Measurements from ENCODE around the gene ABHD17A.
"Not testable (repeated sequence)": the region's sequence is repeated elsewhere in the genome, so short reads cannot be mapped to it uniquely, and the experiment has no call there.

ABHD17A gene

DNA sequence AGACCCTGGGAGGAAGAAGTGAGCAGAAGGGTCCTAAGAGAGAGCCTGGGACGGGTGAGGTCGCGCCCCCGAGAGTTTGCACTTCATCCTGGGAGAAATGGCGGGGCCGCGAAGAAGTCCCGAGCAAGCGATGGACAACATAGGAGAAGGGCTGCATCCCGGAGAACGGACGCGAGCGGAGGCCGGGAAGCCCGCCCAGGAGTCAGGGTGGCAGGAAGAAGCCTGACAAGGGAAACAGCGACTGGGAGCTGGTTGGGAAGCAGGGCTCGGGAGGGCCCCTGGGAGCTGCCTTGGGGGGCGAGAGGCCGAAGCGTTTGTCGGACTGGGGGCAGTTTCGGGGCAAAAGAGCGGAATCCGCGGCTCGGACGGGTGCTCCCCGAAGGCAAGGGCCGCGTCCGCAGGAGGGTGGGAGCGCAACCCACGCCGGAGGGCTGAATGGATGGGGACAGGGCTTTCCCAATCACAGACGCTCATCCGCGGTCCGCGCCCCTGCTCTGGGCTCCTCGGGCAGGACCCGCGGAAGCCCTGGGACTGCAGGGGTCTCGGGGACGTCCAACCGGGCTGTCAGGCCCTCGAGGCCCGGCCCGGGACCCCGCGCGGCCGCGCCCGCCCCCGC, 469 bp downstream of the ABHD17A start:
- TF ChIP-seq CTCF (IDR thresholded peaks at IDR 0.05; ENCODE audit: low read depth, low read length): no peak
- DNase-seq (ENCODE audit: extremely low read depth, low read depth): no peak

DNA sequence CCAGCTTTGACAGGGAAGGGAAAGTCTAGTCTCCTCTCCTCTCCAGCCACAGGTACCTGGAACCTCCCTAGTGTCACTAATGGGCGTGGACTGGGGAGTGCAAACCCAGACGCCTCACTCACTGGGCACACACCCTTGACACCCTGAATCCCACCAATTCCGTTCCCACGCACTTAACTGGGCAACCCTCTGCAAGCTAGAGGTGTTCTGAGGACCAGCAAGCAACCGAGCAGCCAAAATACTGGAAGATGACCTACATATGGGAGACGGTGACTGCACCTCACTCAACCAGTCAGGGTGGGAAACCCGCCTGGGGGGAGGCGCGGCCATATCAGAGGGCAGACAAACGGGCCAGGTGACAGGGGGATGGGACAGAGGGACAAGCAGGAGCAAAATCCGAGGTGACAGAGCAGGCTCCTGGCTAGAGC, 991 bp downstream of the ABHD17A start:
- DNase-seq (ENCODE audit: extremely low read depth, low read depth): no peak

GRCh38 chr19:1883784-1884183, 1.5 kb downstream of the ABHD17A start:
- no peak for DNase-seq (ENCODE audit: extremely low read depth, low read depth)
- no peak for TF ChIP-seq CTCF (IDR thresholded peaks at IDR 0.05; ENCODE audit: low read depth, low read length)

More for the DNA sequence above, 991 bp downstream of the ABHD17A start:
- no peak for TF ChIP-seq CTCF (IDR thresholded peaks at IDR 0.05; ENCODE audit: low read depth, low read length)

- no peak for TF ChIP-seq CTCF (IDR thresholded peaks at IDR 0.05; ENCODE audit: low read depth, low read length)
- DNase-seq (ENCODE audit: extremely low read depth, low read depth): no peak
Measured at GRCh38 chr19:1882786-1883692, 2.3 kb downstream of the ABHD17A start.

DNA sequence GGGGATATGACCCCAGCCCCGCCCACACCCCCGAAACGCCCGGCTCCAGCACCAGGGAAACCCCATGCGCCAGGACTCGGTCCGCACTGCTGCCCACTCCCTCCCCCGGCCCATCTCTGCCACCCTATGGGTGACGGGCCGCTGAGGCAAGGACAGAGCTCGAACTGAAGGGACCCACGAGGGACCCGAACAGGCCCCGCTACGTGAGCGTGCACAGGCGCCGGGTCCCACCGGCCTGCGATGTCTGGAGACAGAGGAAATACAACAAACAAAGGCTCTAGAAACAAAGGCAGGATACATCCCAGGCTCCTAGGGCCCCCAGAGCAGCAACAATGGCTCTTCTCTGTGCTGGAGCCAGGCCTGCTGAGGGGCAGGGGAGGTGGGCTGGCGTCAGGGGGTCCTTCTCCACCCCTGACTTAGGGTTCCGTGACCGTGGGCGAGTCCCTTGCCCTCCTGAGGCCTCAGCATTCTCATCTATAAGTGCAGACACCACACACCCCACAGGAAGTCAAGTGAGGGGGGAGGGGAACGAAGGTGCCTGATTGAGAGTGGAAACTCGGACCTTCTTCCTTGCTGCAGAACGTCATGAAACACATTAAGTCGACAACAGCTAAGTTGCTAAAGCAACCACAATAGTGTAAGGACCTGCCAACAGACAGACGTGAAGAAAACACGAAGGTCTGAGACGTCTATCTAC, 3.1 kb downstream of the ABHD17A start:
- no peak for DNase-seq (ENCODE audit: extremely low read depth, low read depth)
- no peak for TF ChIP-seq CTCF (IDR thresholded peaks at IDR 0.05; ENCODE audit: low read depth, low read length)

DNA sequence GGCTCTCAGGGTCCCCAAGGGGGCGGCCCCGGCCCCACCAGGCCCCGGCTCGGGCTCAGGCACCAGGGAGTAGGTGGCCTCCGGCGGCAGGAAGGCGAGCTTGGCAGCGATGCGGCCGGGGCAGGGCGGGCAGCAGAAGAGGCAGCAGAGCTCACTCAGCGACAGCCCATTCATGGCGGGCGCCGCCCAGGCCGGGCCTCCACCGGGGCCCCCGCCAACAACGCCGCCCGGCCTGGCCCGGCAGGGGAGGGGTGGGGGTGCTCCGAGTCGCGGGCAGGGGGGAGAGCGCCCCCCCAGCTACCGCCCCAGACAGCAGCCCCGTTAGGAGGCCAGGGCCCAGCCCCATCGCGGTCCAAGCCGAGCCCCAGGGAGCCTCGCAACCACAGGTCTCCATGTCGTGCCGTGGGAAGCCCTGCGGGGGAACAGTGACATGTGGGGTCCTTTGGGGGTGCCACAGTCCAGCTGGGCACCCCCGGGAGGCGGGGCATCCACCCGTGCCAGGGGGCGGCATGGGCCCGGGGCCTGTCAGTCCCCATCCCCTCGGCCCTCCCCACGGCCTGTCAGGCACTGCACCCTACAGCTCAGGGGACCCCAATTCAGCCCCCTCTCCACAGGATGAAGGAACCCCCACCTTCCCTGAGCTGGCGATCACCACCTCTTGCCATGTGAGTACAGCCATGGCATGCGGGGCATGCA, 3.8 kb downstream of the ABHD17A start:
- DNase-seq (ENCODE audit: extremely low read depth, low read depth): not testable (repeated sequence)

GRCh38 chr19:1880611-1881392, 4.5 kb downstream of the ABHD17A start:
- no peak for DNase-seq (ENCODE audit: extremely low read depth, low read depth)
- no peak for TF ChIP-seq CTCF (IDR thresholded peaks at IDR 0.05; ENCODE audit: low read depth, low read length)

DNA sequence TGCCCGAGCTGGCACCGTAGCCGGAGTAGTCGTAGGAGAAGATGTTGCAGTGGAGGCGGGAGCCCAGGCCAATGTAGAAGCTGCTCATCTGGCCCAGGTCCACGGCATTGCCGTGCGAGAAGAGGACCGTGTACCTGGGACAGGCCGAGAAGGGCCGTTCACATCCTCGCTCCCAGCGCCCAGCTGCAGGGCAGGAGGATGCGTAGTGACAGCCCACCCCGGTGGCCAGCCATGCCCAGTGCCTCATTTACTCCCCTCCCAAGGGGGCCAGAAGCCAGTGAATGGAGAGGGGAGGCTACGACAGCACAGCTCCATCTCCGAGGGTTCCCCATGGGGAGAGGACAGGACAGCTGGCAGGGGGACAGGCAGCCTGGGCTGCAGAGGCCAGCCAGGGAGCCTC, 5.3 kb downstream of the ABHD17A start:
- not testable (repeated sequence) for DNase-seq (ENCODE audit: extremely low read depth, low read depth)

GRCh38 chr19:1878583-1878982, 6.7 kb downstream of the ABHD17A start:
- DNase-seq (ENCODE audit: extremely low read depth, low read depth): not testable (repeated sequence)

GRCh38 chr19:1877280-1877660, 8.0 kb downstream of the ABHD17A start:
- DNase-seq (ENCODE audit: extremely low read depth, low read depth): not testable (repeated sequence)

Data from AG09319 (cell line).